Measurements from ENCODE around the gene CAPN3.

The CAPN3 gene

DNA sequence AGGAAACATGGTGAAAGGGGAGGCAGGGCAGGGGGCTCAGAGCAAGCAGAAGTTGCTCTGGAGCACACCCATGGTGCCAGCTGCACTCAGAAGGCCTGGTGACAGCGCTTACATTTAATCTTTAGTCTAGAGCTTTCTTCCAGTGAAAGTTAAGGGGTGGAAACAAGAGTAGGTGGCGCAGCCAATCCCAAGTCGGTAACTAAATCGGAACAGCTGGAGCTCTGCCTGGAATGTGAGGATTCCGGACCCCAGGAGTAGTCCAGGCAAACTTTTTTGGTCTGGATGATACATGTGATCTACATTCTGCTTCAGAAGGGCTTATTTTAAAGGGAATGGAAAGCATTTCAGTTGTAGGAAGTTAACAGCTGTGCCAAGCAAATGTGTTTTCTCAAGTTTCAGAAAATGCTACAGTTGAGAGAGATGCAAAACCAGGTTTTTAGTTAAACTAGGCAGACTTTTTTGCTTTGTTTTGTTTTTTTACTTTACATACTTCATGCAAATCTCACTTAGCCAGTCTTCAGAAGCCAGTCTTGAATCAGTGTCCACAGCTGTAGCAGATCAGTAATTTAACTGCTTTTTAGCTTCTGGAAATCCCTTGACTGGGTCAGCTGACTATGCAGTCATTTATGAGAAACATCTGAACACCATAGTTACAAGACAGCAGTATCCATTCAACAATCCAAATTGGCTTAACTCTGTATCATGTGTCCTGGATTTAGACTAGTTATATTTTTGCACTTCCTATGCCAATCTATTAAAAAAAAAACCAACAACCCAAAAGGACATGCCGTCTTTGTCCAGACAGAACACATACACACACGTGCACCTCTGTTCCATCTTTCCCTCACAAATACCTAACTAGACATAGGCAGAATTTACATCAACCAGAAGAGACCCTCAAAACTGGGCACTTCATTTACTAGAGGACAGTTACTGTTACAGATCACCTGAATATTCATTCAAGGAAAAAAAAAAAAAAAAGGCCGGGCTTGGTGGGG, 98.4 kb downstream of the CAPN3 start:
- DNase-seq, result peak; percentile 93

- DNase-seq, result peak; percentile 18
Measured at GRCh38 chr15:42461261-42461660, 102.0 kb downstream of the CAPN3 start.

Data from eye (tissue), 1 donor.